Measurements from ENCODE around the gene PDZD8. TPM values are rescaled to one million over a fixed set of nuclear protein-coding genes. Genes with fewer than 3 reads are reported as not detected.

The PDZD8 gene
- total RNA-seq, 5 donors from 2014 or later (not counting 1 experiment from before 2014, with no cell fraction given): 12.8 to 20.8 (median 19.4) TPM

DNA sequence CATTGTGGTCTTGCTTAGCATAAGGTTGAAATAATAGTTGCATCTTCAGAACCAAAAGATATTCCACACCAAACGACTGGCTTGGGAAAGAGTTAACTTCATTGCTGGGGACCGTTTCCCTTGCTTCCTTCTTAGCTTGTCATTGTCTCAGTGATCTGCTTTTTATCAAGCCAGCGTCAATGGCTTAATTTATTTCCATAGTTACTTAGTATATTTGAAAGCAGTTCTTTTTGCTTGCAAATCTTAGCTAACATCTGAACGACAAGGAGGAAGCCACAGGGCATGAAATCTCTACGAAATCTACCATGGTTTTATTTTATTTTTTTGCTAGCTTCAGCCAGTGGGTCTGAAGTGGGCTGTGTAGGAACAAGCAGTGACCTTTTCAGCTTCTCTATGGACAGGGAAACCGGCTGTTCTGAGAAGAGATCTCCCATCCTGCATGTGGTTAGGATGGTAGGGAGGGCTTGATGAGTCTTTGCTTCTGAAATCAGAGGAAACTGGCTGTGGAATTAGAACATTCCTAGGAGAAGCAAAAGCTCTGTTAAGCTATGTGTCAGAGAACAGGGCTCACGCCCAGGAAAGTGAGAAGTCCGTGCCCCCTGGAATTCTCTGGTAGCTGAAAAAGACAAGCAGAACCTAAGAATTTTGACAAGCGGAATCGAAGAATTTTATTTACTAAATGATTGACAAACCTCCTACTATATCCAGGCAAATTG lies 126.3 kb downstream of the PDZD8 start:
- H3K36me3 Mint-ChIP-seq: no peaks in the 10 kb centered on the region
- Histone ChIP-seq H3K4me1 (ENCODE audit: control insufficient read depth in 1 of 2, extremely low read depth in 1 of 2, insufficient read depth in 2 of 2, low read length in 2 of 2) (peaks cover 9 to 39% of the 10 kb centered on the region in 2 experiments), H3K4me3 (ENCODE audit: control insufficient read depth in 1 of 2, extremely low read depth in 1 of 2, low read length in 1 of 2) (no peak overlapping the region), H3K9me3 (no peaks in the 10 kb centered on the region), H3K36me3 (ENCODE audit: control insufficient read depth in 2 of 2, extremely low read depth in 1 of 2, insufficient read depth in 1 of 2, low read length in 1 of 2) (no peaks in the 10 kb centered on the region), H3K27me3 (replicated peaks in 1 of 2; ENCODE audit: control insufficient read depth in 2 of 2, extremely low read depth in 1 of 2, insufficient read depth in 2 of 2, low read length in 1 of 2) (peaks cover 0 to 31% of the 10 kb centered on the region in 2 experiments), H3K27ac (ENCODE audit: low read length) (no peak overlapping the region)
- H3K27me3 Mint-ChIP-seq: peaks cover 22 to 41% of the 10 kb centered on the region in 2 donors
- DNase-seq: no peak
- ChIA-PET POLR2A (no interaction called here), CTCF (interaction anchor here in 1 of 2 donors (1.0 kb wide), 1 partner anchor 71 kb away, joined by 3 read pairs; no protein-coding TSS in a partner anchor)
- peak overlapping the region in 1 of 3 donors; percentile 37 for H3K4me3 Mint-ChIP-seq
- peak overlapping the region in 1 of 2 donors; percentile 23 for H3K27ac Mint-ChIP-seq
- 32% methylated on average over 4 of the region's 10 CpGs for WGBS (ENCODE audit: insufficient coverage)
- peaks cover 8 to 19% (median 17%) of the 10 kb centered on the region in 3 donors for H3K4me1 Mint-ChIP-seq
- no peak for ATAC-seq (replicated peaks in 1 of 4)
- no peaks in the 10 kb centered on the region for H3K9me3 Mint-ChIP-seq

DNA sequence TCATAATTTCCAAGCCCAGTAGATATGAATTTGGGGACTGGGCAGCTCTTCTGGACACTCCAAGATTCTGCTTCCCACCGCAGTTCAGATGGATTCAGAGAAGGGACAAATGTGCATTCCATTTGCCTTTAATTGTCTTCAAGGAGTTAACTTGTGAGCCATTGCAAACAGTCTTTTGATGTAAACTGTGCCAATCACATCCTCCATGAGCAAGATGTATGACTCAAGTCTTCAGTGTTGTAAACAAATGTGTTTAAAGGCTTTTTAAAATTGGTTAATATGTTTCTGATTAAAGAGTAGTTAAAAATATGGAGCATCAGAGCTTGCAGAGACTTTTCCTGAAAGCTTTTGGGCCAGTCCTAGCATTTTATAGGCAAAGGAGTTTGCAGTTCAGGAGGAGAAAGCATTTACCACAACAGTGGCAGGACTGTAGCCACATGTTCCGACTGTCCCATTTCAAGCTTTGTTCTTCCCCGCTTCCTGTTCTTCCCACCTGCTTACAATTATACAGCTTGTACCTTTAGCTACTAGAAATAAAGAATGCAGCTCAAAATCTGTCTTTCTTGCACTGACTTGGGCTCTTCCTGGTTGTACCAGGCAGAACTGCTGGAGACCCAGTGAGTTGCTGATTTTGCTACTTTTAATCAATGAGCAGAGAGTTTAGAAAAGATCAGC lies 128.1 kb downstream of the PDZD8 start:
- CTCF ChIA-PET: no interaction called here
- Histone ChIP-seq H3K9me3 (no peaks in the 10 kb centered on the region), H3K27me3 (replicated peaks in 1 of 2; ENCODE audit: control insufficient read depth in 2 of 2, extremely low read depth in 1 of 2, insufficient read depth in 2 of 2, low read length in 1 of 2) (peaks cover 0 to 41% of the 10 kb centered on the region in 2 experiments), H3K36me3 (ENCODE audit: control insufficient read depth in 2 of 2, extremely low read depth in 1 of 2, insufficient read depth in 1 of 2, low read length in 1 of 2) (no peaks in the 10 kb centered on the region), H3K4me1 (ENCODE audit: control insufficient read depth in 1 of 2, extremely low read depth in 1 of 2, insufficient read depth in 2 of 2, low read length in 2 of 2) (peaks cover 9 to 39% of the 10 kb centered on the region in 2 experiments), H3K27ac (ENCODE audit: low read length) (no peak overlapping the region), H3K4me3 (ENCODE audit: control insufficient read depth in 1 of 2, extremely low read depth in 1 of 2, low read length in 1 of 2) (peak overlapping the region in 1 of 2 donors; percentile 1)
- no peaks in the 10 kb centered on the region for H3K36me3 Mint-ChIP-seq
- peaks cover 9 to 19% (median 18%) of the 10 kb centered on the region in 3 donors for H3K4me1 Mint-ChIP-seq
- POLR2A ChIA-PET: no interaction called here
- peaks cover 36 to 59% of the 10 kb centered on the region in 2 donors for H3K27me3 Mint-ChIP-seq
- 37% methylated on average over 3 of the region's 3 CpGs for WGBS (ENCODE audit: insufficient coverage)
- H3K9me3 Mint-ChIP-seq: no peaks in the 10 kb centered on the region
- ATAC-seq (replicated peaks in 1 of 4) (peak in 2 of 4 experiments; percentile 31 to 61), DNase-seq (no peak)
- H3K4me3 Mint-ChIP-seq: no peak overlapping the region
- H3K27ac Mint-ChIP-seq: no peak overlapping the region

DNA sequence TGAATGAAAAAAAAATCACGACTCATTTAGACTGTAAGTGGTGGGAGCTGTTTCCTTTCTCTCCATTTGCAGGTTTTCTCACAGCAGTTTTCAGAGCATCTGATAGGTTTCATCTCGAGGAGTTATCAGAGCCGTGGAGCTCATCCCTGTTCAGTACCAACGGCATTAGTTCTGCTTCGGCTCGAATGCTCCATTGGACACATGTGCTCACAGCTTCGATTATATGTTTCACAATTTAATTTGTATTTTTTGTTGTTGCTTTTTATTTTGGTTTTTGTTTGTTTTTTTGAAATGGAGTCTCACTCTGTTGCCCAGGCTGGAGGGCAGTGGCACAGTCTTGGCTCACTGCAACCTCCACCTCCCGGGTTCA lies 132.8 kb downstream of the PDZD8 start:
- peaks cover 44 to 63% of the 10 kb centered on the region in 2 donors for H3K27me3 Mint-ChIP-seq
- peak overlapping the region in 1 of 3 donors; percentile 74 for H3K4me3 Mint-ChIP-seq
- no peaks in the 10 kb centered on the region for H3K36me3 Mint-ChIP-seq
- no peak overlapping the region for H3K4me3 ChIP-seq (ENCODE audit: control insufficient read depth in 1 of 2, extremely low read depth in 1 of 2, low read length in 1 of 2)
- peaks cover 0 to 48% of the 10 kb centered on the region in 2 experiments for H3K27me3 ChIP-seq (replicated peaks in 1 of 2; ENCODE audit: control insufficient read depth in 2 of 2, extremely low read depth in 1 of 2, insufficient read depth in 2 of 2, low read length in 1 of 2)
- 85% methylated on average over 4 of the region's 8 CpGs for WGBS (ENCODE audit: insufficient coverage)
- no peak overlapping the region for H3K27ac Mint-ChIP-seq
- no peaks in the 10 kb centered on the region for H3K9me3 ChIP-seq
- CTCF ChIA-PET: no interaction called here
- DNase-seq: no peak
- H3K27ac ChIP-seq (ENCODE audit: low read length): no peak overlapping the region
- H3K9me3 Mint-ChIP-seq: peaks cover 0 to under 1% (median 0%) of the 10 kb centered on the region in 3 donors
- peaks cover 2 to 15% of the 10 kb centered on the region in 2 experiments for H3K4me1 ChIP-seq (ENCODE audit: control insufficient read depth in 1 of 2, extremely low read depth in 1 of 2, insufficient read depth in 2 of 2, low read length in 2 of 2)
- peaks cover 9 to 14% (median 10%) of the 10 kb centered on the region in 3 donors for H3K4me1 Mint-ChIP-seq
- no peak for ATAC-seq (replicated peaks in 1 of 4)
- POLR2A ChIA-PET: no interaction called here
- H3K36me3 ChIP-seq (ENCODE audit: control insufficient read depth in 2 of 2, extremely low read depth in 1 of 2, insufficient read depth in 1 of 2, low read length in 1 of 2): no peaks in the 10 kb centered on the region

DNA sequence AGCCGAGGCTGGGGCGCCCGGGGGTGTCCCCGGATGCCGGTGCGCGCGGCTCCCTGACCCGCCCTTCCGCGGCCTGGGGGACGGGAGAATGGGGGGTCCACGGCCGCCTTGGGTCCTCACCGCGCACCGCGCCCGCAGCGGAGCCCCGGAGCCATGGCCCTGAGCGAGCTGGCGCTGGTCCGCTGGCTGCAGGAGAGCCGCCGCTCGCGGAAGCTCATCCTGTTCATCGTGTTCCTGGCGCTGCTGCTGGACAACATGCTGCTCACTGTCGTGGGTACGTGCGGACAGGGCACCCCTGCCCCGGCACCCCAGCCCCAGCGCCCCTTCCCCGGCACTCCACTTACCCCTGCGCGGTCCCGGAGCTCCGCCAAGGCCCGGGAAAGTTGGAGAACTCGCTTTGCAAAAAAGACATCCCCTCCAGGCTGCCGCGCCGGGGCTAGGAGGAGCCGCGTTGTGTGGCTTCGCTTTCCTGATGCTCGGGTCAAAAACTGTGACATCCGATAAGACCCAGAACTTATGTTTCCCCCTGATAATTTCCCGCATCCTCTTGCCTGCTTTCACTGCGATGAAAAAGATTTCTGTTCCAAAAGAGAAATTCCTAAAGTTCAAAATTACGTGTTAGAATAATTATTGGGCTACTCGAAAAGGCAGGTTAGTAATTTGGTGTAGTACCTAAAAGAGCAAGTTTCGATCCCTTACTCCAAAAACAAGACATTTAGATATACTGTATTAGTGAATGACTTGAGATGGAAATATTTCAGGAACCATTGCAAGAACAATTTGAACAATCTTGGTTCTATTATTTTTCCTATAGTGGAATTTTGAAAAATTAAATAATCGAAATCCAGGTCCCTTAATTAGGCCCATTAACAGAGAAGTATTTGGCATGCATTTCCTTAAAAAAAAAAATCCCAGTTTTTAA lies 133.4 kb downstream of the PDZD8 start:
- H3K4me1 ChIP-seq (ENCODE audit: control insufficient read depth in 1 of 2, extremely low read depth in 1 of 2, insufficient read depth in 2 of 2, low read length in 2 of 2): peaks cover 0 to 12% of the 10 kb centered on the region in 2 experiments
- 3% methylated on average over 42 of the region's 56 CpGs for WGBS (ENCODE audit: insufficient coverage)
- Mint-ChIP-seq H3K27ac (peak overlapping the region in 1 of 2 donors; percentile 32), H3K9me3 (peaks cover 0 to 4% (median 0%) of the 10 kb centered on the region in 3 donors), H3K4me1 (peaks cover 4 to 13% (median 5%) of the 10 kb centered on the region in 3 donors), H3K4me3 (peak overlapping the region; percentile 41 to 74 (median 54)), H3K27me3 (peaks cover 38 to 59% of the 10 kb centered on the region in 2 donors), H3K36me3 (no peaks in the 10 kb centered on the region)
- POLR2A ChIA-PET: no interaction called here
- no peak overlapping the region for H3K27ac ChIP-seq (ENCODE audit: low read length)
- CTCF ChIA-PET: no interaction called here
- DNase-seq (no peak), ATAC-seq (replicated peaks in 1 of 4) (peak in 3 of 4 experiments; percentile 40 to 44 (median 41))
- H3K27me3 ChIP-seq (replicated peaks in 1 of 2; ENCODE audit: control insufficient read depth in 2 of 2, extremely low read depth in 1 of 2, insufficient read depth in 2 of 2, low read length in 1 of 2): peaks cover 0 to 47% of the 10 kb centered on the region in 2 experiments
- no peaks in the 10 kb centered on the region for H3K9me3 ChIP-seq
- H3K4me3 ChIP-seq (ENCODE audit: control insufficient read depth in 1 of 2, extremely low read depth in 1 of 2, low read length in 1 of 2): peak overlapping the region in 1 of 2 donors; percentile 39
- no peaks in the 10 kb centered on the region for H3K36me3 ChIP-seq (ENCODE audit: control insufficient read depth in 2 of 2, extremely low read depth in 1 of 2, insufficient read depth in 1 of 2, low read length in 1 of 2)

DNA sequence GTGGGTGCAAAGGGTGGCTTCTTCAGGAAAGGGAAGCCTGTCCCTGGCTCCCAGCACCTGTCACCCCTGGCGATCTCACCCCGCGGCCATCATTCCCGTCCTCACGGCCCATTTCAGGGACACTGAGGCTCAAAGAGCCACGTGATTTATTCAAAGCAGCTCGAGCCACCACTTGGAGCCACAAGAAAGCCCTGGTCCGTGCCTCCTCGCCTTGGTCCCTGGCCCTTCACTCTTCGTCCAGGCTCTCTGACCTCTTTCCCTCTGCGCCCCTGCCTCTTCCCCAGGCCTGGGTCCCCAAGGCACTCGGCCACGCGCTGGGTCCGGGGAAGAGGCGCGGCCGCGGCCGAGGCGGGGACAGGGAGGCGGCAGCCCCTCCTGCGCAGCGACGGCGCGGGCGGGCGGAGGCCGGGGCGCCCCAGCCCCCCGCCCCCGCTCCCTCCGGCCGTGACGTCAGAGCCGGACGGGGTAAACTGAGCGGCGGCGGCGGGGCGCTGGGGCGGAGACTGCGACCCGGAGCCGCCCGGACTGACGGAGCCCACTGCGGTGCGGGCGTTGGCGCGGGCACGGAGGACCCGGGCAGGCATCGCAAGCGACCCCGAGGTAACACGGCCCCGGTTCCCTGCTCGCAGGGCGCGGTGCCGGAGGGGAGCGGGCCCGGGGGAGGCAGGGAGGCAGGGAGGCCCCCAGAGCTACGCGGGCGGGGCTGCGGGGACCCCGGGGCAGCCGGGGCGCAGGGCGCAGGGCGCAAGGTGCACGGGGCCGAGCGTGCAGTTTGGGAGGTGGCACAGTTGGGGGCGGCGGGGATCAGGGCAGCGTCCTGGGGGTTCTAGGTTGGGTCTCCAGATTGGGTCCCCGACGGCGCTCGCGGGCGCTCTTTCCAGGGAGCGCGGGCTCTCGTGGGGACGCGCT lies 134.4 kb downstream of the PDZD8 start, which contains the start of gene SLC18A2:
TSS of gene SLC18A2 (plus strand) at position 494 of the 909 bp plus-strand sequence. CDS start 580 bp downstream, outside the sequence.
- peak within 1 kb of the TSS; percentile 41 to 74 (median 54) for H3K4me3 Mint-ChIP-seq
- DNase-seq (no peak), ATAC-seq (replicated peaks in 1 of 4) (peak in 1 of 4 experiments; percentile 22)
- H3K4me1 Mint-ChIP-seq: peaks cover 4 to 13% (median 5%) of the 10 kb centered on the region in 3 donors
- ChIA-PET CTCF (interaction anchor here in 1 of 2 donors (0.6 kb wide), 1 partner anchor 27 kb away, joined by 3 read pairs; no protein-coding TSS in a partner anchor), POLR2A (interaction anchor here in 1 of 2 donors (0.6 kb wide), 1 partner anchor 434 kb away, joined by 3 read pairs; no protein-coding TSS in a partner anchor)
- 9% methylated on average over 88 of the region's 93 CpGs for WGBS (ENCODE audit: insufficient coverage)
- no peaks in the 10 kb centered on the region for H3K9me3 ChIP-seq
- peak within 1 kb of the TSS in 1 of 2 donors; percentile 41 for H3K4me3 ChIP-seq (ENCODE audit: control insufficient read depth in 1 of 2, extremely low read depth in 1 of 2, low read length in 1 of 2)
- H3K36me3 ChIP-seq (ENCODE audit: control insufficient read depth in 2 of 2, extremely low read depth in 1 of 2, insufficient read depth in 1 of 2, low read length in 1 of 2): no peaks in the 10 kb centered on the region
- peaks cover 0 to 4% (median 0%) of the 10 kb centered on the region in 3 donors for H3K9me3 Mint-ChIP-seq
- no peaks in the 10 kb centered on the region for H3K36me3 Mint-ChIP-seq
- peak within 1 kb of the TSS in 1 of 2 donors; percentile 32 for H3K27ac Mint-ChIP-seq
- H3K27me3 ChIP-seq (replicated peaks in 1 of 2; ENCODE audit: control insufficient read depth in 2 of 2, extremely low read depth in 1 of 2, insufficient read depth in 2 of 2, low read length in 1 of 2): peaks cover 0 to 52% of the 10 kb centered on the region in 2 experiments
- peaks cover 35 to 58% of the 10 kb centered on the region in 2 donors for H3K27me3 Mint-ChIP-seq
- no peak within 1 kb of the TSS for H3K27ac ChIP-seq (ENCODE audit: low read length)
- peaks cover 0 to 9% of the 10 kb centered on the region in 2 experiments for H3K4me1 ChIP-seq (ENCODE audit: control insufficient read depth in 1 of 2, extremely low read depth in 1 of 2, insufficient read depth in 2 of 2, low read length in 2 of 2)

Data from T-cell (primary cell).